ENCODE measurements around the gene LIN7A.

- TF ChIP-seq CTCF (conservative IDR thresholded peaks at IDR 0.05; ENCODE audit: low read depth, low read length) (no peak), EZH2 (IDR thresholded peaks at IDR 0.05; ENCODE audit: borderline replicate concordance, low read depth, low read length, poor library complexity, severe bottlenecking) (no peak)
These were observed 145.9 kb downstream of the LIN7A start for GRCh38 chr12:80791863-80792262.
